GM21717 (cell line): ENCODE results near the gene RAB11FIP2.

Experiments used
- ATAC-seq: cut with Tn5 transposase; IDR thresholded peaks from one replicate; pipeline ENCODE4 v1.9.1; 2021; ENCODE audit warnings: mild to moderate bottlenecking, moderate library complexity; ENCODE audit not compliant: unreplicated experiment

Gene RAB11FIP2

GRCh38 chr10:117987244-117987909 lies 59.4 kb downstream of the RAB11FIP2 start:
- ATAC-seq = no peak

GRCh38 chr10:117983961-117984360 lies 62.8 kb downstream of the RAB11FIP2 start:
- no peak for ATAC-seq

GRCh38 chr10:117980755-117981702 lies 65.7 kb downstream of the RAB11FIP2 start:
- no peak for ATAC-seq

- no peak for ATAC-seq
Observed at GRCh38 chr10:117980216-117980615, 66.5 kb downstream of the RAB11FIP2 start.

GRCh38 chr10:117972168-117972837 lies 74.4 kb downstream of the RAB11FIP2 start:
- ATAC-seq = no peak

DNA sequence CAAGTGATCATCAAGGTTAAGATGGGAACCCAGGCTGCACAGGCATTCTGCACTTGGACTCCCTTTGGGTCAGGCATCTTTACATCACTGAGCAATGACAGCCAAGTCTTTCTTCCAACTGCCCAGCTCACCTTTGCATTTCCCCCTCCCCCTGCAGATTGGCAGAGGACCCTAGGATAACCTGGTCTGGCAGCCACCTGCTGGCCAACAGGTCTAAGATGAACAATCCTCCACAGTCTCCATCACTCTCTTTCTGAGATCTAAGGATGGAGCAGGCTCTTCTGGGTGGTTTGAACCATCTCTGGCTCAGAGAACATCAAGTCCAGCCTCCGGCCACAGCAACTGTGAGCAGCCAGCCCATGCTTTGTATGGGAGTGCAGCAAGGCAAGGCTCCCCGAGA lies 75.8 kb downstream of the RAB11FIP2 start:
- ATAC-seq = no peak

GRCh38 chr10:117969592-117969991 lies 77.1 kb downstream of the RAB11FIP2 start:
- no peak for ATAC-seq

- no peak for ATAC-seq
Observed at GRCh38 chr10:117968354-117969182, 78.2 kb downstream of the RAB11FIP2 start.

GRCh38 chr10:117967149-117967650 lies 79.5 kb downstream of the RAB11FIP2 start:
- ATAC-seq = no peak

GRCh38 chr10:117965984-117966383 lies 80.8 kb downstream of the RAB11FIP2 start:
- ATAC-seq = no peak

GRCh38 chr10:117964536-117964935 lies 82.2 kb downstream of the RAB11FIP2 start:
- no peak for ATAC-seq

DNA sequence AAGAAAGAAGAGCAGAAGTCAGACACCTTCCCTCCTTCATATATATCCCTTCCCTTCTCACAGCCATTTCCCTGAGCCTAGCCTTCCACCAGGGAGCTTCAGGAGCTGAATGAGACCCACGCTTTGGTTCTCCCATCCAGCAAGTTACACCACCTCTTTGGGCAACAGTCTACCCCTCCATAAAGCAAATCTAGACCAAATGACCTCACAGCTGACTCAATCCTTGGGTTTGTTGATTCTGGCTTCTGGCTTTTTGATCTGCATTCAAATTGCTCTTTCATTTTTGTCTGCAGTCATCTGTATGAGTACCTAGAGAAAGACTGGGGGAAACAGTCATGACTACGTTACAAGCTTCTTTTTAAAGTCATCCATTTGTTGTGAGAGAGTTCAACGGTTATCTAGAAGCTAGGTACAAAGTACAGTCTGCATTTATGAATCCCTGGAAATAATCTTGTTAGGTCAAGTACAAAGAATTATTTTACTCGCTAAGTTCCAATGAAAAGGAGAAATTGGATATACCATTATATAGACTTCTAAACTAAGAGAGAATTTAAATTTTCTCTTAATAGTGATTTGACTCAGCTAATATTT lies 86.3 kb downstream of the RAB11FIP2 start:
- ATAC-seq = no peak

- ATAC-seq = no peak
Observed at GRCh38 chr10:117956972-117957371, 89.8 kb downstream of the RAB11FIP2 start.

- no peak for ATAC-seq
Observed at GRCh38 chr10:117955176-117955575, 91.6 kb downstream of the RAB11FIP2 start.
